ENCODE results near the gene ANGPTL3.
"Not testable (repeated sequence)": the region's sequence is repeated elsewhere in the genome, so short reads cannot be mapped to it uniquely, and the experiment has no call there.

ANGPTL3 gene

GRCh38 chr1:62593825-62594394, 3.4 kb upstream of the ANGPTL3 start:
- no peak for DNase-seq
- H3K36me3 ChIP-seq = 0 out of 2 replicates have a peak, but pooled peaks cover 3% of the 10 kb centered on the region
- no peaks in the 10 kb centered on the region for H3K27me3 ChIP-seq (ENCODE audit: insufficient read depth, low read depth, severe bottlenecking)
- no peak overlapping the region for H3K27ac ChIP-seq
- H3K9me3 ChIP-seq (ENCODE audit: severe bottlenecking) = no peaks in the 10 kb centered on the region
- TF ChIP-seq CTCF (IDR thresholded peaks at IDR 0.05; ENCODE audit: low read depth, low read length) = no peak
- H3K4me3 ChIP-seq (ENCODE audit: low read depth, low read length) = no peak overlapping the region

GRCh38 chr1:62595647-62596046, 1.7 kb upstream of the ANGPTL3 start:
- H3K36me3 ChIP-seq = 0 out of 2 replicates have a peak, but pooled peaks cover 3% of the 10 kb centered on the region
- no peaks in the 10 kb centered on the region for H3K27me3 ChIP-seq (ENCODE audit: insufficient read depth, low read depth, severe bottlenecking)
- no peak for TF ChIP-seq CTCF (IDR thresholded peaks at IDR 0.05; ENCODE audit: low read depth, low read length)
- H3K27ac ChIP-seq = no peak overlapping the region
- no peak for DNase-seq
- no peaks in the 10 kb centered on the region for H3K9me3 ChIP-seq (ENCODE audit: severe bottlenecking)
- no peak overlapping the region for H3K4me3 ChIP-seq (ENCODE audit: low read depth, low read length)

DNA sequence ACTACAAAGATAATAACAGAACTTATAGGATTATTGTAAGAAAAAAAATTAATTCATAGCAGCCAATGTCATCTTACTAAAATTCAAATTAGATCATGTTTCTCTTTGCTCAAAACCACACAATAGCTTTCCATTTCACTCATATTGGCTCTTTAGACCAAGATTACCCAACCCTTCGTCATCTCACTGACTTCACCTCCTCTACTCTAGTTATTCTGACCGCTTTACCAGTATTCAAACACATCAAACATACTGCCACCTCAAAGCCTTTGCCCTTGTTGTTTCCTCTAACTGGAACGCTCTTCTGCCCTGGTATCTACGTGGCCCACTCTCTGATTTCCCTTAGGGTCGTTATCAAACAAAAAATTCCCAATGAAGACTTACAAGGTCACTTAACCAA, 1.7 kb downstream of the ANGPTL3 start:
- no peak for DNase-seq
- Histone ChIP-seq H3K9me3 (ENCODE audit: severe bottlenecking) (no peaks in the 10 kb centered on the region), H3K4me3 (ENCODE audit: low read depth, low read length) (no peak overlapping the region), H3K27ac (no peak overlapping the region), H3K27me3 (ENCODE audit: insufficient read depth, low read depth, severe bottlenecking) (no peaks in the 10 kb centered on the region), H3K36me3 (0 out of 2 replicates have a peak, but pooled peaks cover 3% of the 10 kb centered on the region)
- TF ChIP-seq CTCF (IDR thresholded peaks at IDR 0.05; ENCODE audit: low read depth, low read length) = no peak

DNA sequence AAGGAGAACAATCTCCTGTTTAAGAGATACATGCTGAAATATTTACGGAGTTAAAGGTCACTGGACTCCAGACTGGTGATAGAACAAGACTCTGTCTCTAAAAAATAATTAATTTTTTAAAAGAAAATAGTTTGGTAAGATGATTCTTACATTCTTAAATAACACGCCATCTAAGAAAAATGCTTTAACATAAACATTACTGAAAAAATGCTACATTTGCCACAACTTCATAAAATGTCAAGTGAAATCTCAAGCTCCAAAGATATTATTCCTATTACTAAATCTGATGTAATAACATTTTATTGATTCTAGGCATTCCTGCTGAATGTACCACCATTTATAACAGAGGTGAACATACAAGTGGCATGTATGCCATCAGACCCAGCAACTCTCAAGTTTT, 4.1 kb downstream of the ANGPTL3 start:
- H3K36me3 ChIP-seq = 0 out of 2 replicates have a peak, but pooled peaks cover 3% of the 10 kb centered on the region
- no peaks in the 10 kb centered on the region for H3K27me3 ChIP-seq (ENCODE audit: insufficient read depth, low read depth, severe bottlenecking)
- TF ChIP-seq CTCF (IDR thresholded peaks at IDR 0.05; ENCODE audit: low read depth, low read length) = no peak
- H3K4me3 ChIP-seq (ENCODE audit: low read depth, low read length) = no peak overlapping the region
- no peak for DNase-seq
- no peaks in the 10 kb centered on the region for H3K9me3 ChIP-seq (ENCODE audit: severe bottlenecking)
- no peak overlapping the region for H3K27ac ChIP-seq

GRCh38 chr1:62608905-62609304, 11.6 kb downstream of the ANGPTL3 start:
- no peak for TF ChIP-seq CTCF (IDR thresholded peaks at IDR 0.05; ENCODE audit: low read depth, low read length)
- DNase-seq = no peak
- H3K9me3 ChIP-seq (ENCODE audit: severe bottlenecking) = peaks cover 2% of the 10 kb centered on the region
- no peak overlapping the region for H3K4me3 ChIP-seq (ENCODE audit: low read depth, low read length)
- no peak overlapping the region for H3K27ac ChIP-seq
- no peaks in the 10 kb centered on the region for H3K27me3 ChIP-seq (ENCODE audit: insufficient read depth, low read depth, severe bottlenecking)
- 0 out of 2 replicates have a peak, but pooled peaks cover 7% of the 10 kb centered on the region for H3K36me3 ChIP-seq

DNA sequence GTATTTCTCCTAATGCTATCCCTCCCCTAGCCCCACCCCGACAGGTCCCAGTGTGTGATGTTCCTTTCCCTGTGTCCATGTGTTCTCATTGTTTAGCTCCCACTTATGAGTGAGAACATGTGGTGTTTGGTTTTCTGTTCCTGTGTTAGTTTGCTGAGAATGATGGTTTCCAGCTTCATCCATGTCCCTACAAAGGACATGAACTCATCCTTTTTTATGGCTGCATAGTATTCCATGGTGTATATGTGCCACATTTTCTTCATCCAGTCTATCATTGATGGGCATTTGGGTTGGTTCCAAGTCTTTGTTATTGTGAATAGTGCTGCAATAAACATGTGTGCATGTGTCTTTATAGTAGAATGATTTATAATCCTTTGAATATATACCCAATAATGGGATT, 13.3 kb downstream of the ANGPTL3 start:
- not testable (repeated sequence) for H3K27me3 ChIP-seq (ENCODE audit: insufficient read depth, low read depth, severe bottlenecking); H3K9me3 ChIP-seq (ENCODE audit: severe bottlenecking); H3K4me3 ChIP-seq (ENCODE audit: low read depth, low read length); H3K36me3 ChIP-seq; DNase-seq; H3K27ac ChIP-seq

Data from WERI-Rb-1 (cell line).